K562 (cell line): ENCODE data around the gene NDP. TPM values are rescaled to one million over a fixed set of nuclear protein-coding genes. Genes with fewer than 3 reads are reported as not detected.

Experiments used
- ATF6 ChIP-seq: sonication (generic); formaldehyde crosslinking; IDR thresholded peaks from 2 replicates; pipeline ENCODE4 v1.4.0; 2020; ENCODE audit warnings: mild to moderate bottlenecking, missing genetic modification reagents
- FOXK2 ChIP-seq, 2 experiments: fragments of 450-650 bp; IDR thresholded peaks in 1 of 2; conservative IDR thresholded peaks in 1 of 2; 2 replicates each; pipeline ENCODE4 v1.6.1; 2016; ENCODE audit warnings: low read depth in 2 of 2, mild to moderate bottlenecking in 1 of 2
- FOXM1 ChIP-seq, 2 experiments: fragments of 450-650 bp in 1 of 2; sonication (generic) in 1 of 2; formaldehyde crosslinking in 1 of 2; IDR thresholded peaks; 2 replicates each; pipeline versions ENCODE4 v1.6.1 to v1.9.0; 2017 to 2022; ENCODE audit warnings: low read depth in 2 of 2, mild to moderate bottlenecking in 2 of 2, missing genetic modification reagents in 1 of 2, moderate library complexity in 1 of 2
- MLLT1 ChIP-seq, 2 experiments: fragments of 450-650 bp; IDR thresholded peaks; 2 replicates each; pipeline ENCODE4 v1.6.1; 2016
- PYGO2 ChIP-seq: fragments of 450-650 bp; IDR thresholded peaks from 2 replicates; pipeline ENCODE4 v1.6.1; 2016; ENCODE audit warnings: mild to moderate bottlenecking, missing genetic modification characterization, moderate library complexity, missing compliant biosample characterization
- RCOR1 ChIP-seq, 2 experiments: IDR thresholded peaks; 2 replicates each; pipeline ENCODE4 v1.6.1; 2012; ENCODE audit warnings: low read depth in 2 of 2, low read length in 2 of 2, borderline replicate concordance in 1 of 2, improper control_type of control experiment in 1 of 2
- ZC3H11A ChIP-seq: IDR thresholded peaks from 2 replicates; pipeline ENCODE4 v1.6.1; 2012; ENCODE audit warnings: low read depth, low read length, improper control_type of control experiment
- polyA plus RNA-seq, 8 experiments: library from polyadenylated mRNA; depleted of rRNA in 4 of 8; stranded (reverse) in 5 of 8; unstranded in 3 of 8; fragments of >200 nt; fragmentation: Nextera tagmentation in 2 of 8; fragmentation: Illumina TruSeq in 1 of 8; extraction: Ambion mirVana in 2 of 8; extraction: Trizol in 1 of 8; gene quantifications; 2 replicates each; pipeline versions ENCODE4 v1.2.1 to v1.2.3, GENCODE V29; 2011 to 2014; ENCODE audit warnings: inconsistent platforms in 1 of 8, missing spikeins in 1 of 8
- total RNA-seq, 7 experiments: library from RNA; depleted of rRNA in 6 of 7; stranded (reverse); fragments of >200 nt in 6 of 7; fragmentation: Illumina TruSeq in 2 of 7; extraction: Trizol in 2 of 7; gene quantifications; 2 replicates each; pipeline versions ENCODE4 v1.2.1 to v1.2.3, GENCODE V29; 2011 to 2021; ENCODE audit warnings: low replicate concordance in 1 of 7
- TF ChIP-seq, protein P1 (sequence below): fragments of 450-650 bp; conservative IDR thresholded peaks from 2 replicates; pipeline ENCODE4 v1.6.1; 2016; ENCODE audit warnings: missing genetic modification characterization, low read depth, mild to moderate bottlenecking, missing compliant biosample characterization, moderate library complexity
- TF ChIP-seq, protein P2 (sequence below): sonication (generic); formaldehyde crosslinking; IDR thresholded peaks from 2 replicates; pipeline ENCODE4 v1.8.0; 2023; ENCODE audit warnings: mild to moderate bottlenecking, missing genetic modification reagents

The NDP gene
- total and polyA plus RNA-seq, 9 of the 15 experiments (the other 6 are each of a cell fraction or from before 2014, with no cell fraction given): not detected

GRCh38 chrX:43958529-43958928 is 14.7 kb downstream of the NDP start (continued):
- no peak for TF ChIP-seq FOXM1 (IDR thresholded peaks at IDR 0.05; ENCODE audit: low read depth)
- TF ChIP-seq FOXM1 (CRISPR knock-in tag; IDR thresholded peaks at IDR 0.05; ENCODE audit: low read depth): no peak
- no peak for TF ChIP-seq MLLT1 (IDR thresholded peaks at IDR 0.05)
- 0 out of 4 replicates have a peak, but pooled peaks of 1 of the 2 experiments have one; percentile 11 for TF ChIP-seq RCOR1 (IDR thresholded peaks at IDR 0.05; ENCODE audit: borderline replicate concordance in 1 of 2, low read depth in 2 of 2, low read length in 2 of 2)
- TF ChIP-seq ZC3H11A: no peak
- TF ChIP-seq, protein P1, sequence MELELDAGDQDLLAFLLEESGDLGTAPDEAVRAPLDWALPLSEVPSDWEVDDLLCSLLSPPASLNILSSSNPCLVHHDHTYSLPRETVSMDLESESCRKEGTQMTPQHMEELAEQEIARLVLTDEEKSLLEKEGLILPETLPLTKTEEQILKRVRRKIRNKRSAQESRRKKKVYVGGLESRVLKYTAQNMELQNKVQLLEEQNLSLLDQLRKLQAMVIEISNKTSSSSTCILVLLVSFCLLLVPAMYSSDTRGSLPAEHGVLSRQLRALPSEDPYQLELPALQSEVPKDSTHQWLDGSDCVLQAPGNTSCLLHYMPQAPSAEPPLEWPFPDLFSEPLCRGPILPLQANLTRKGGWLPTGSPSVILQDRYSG (tag): no peak
- no peak for TF ChIP-seq PYGO2 (tag)
- no peak for TF ChIP-seq ATF6 (CRISPR knock-in tag)
- TF ChIP-seq FOXK2 (conservative IDR thresholded peaks at IDR 0.05 in 1 of 2, IDR thresholded peaks at IDR 0.05 in 1 of 2; ENCODE audit: low read depth in 2 of 2): 0 out of 4 replicates have a peak, but pooled peaks of 1 of the 2 experiments have one; percentile 23
- TF ChIP-seq, protein P2, sequence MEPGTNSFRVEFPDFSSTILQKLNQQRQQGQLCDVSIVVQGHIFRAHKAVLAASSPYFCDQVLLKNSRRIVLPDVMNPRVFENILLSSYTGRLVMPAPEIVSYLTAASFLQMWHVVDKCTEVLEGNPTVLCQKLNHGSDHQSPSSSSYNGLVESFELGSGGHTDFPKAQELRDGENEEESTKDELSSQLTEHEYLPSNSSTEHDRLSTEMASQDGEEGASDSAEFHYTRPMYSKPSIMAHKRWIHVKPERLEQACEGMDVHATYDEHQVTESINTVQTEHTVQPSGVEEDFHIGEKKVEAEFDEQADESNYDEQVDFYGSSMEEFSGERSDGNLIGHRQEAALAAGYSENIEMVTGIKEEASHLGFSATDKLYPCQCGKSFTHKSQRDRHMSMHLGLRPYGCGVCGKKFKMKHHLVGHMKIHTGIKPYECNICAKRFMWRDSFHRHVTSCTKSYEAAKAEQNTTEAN (CRISPR knock-in tag): no peak
